Measurements from ENCODE around the gene JARID2. TPM values are rescaled to one million over a fixed set of nuclear protein-coding genes. Genes with fewer than 3 reads are reported as not detected.

JARID2 gene
- polyA plus RNA-seq, 1 experiment = 9.7 TPM

GRCh38 chr6:15553031-15553430 is 307.2 kb downstream of the JARID2 start:
- POLR2A ChIA-PET = no interaction called here
- CTCF ChIA-PET = interaction anchor here (0.5 to 1.2 kb wide), 2 partner anchors 856 to 1977 kb away, joined by 3 read pairs; no protein-coding TSS in a partner anchor
- H3K9me3 ChIP-seq (ENCODE audit: control insufficient read depth, insufficient read depth, low read length) = no peaks in the 10 kb centered on the region

GRCh38 chr6:15553736-15554294 is 307.9 kb downstream of the JARID2 start:
- no peak for TF ChIP-seq CTCF (IDR thresholded peaks at IDR 0.05; ENCODE audit: low read depth, low read length)
- Histone ChIP-seq H3K27ac (ENCODE audit: low read depth, low read length) (no peak overlapping the region), H3K9me3 (ENCODE audit: control insufficient read depth, insufficient read depth, low read length) (no peaks in the 10 kb centered on the region), H3K4me3 (ENCODE audit: low read depth, low read length) (no peak overlapping the region), H3K27me3 (ENCODE audit: control insufficient read depth, insufficient read depth, low read length) (no peaks in the 10 kb centered on the region)
- DNase-seq (ENCODE audit: low read depth, low spot score) = no peak
- ChIA-PET CTCF (no interaction called here), POLR2A (no interaction called here)

More at GRCh38 chr6:15553031-15553430, 307.2 kb downstream of the JARID2 start:
- Histone ChIP-seq H3K4me3 (ENCODE audit: low read depth, low read length) (no peak overlapping the region), H3K27ac (ENCODE audit: low read depth, low read length) (no peak overlapping the region), H3K27me3 (ENCODE audit: control insufficient read depth, insufficient read depth, low read length) (no peaks in the 10 kb centered on the region)
- no peak for DNase-seq (ENCODE audit: low read depth, low spot score)
- TF ChIP-seq CTCF (IDR thresholded peaks at IDR 0.05; ENCODE audit: low read depth, low read length) = no peak

GRCh38 chr6:15554728-15555100 is 308.8 kb downstream of the JARID2 start:
- TF ChIP-seq CTCF (IDR thresholded peaks at IDR 0.05; ENCODE audit: low read depth, low read length) = no peak
- H3K27ac ChIP-seq (ENCODE audit: low read depth, low read length) = no peak overlapping the region
- ChIA-PET CTCF (no interaction called here), POLR2A (interaction anchor here (0.6 kb wide), 1 partner anchor 574 kb away, joined by 4 read pairs; the partner anchor contains the start of gene MYLIP)
- no peaks in the 10 kb centered on the region for H3K27me3 ChIP-seq (ENCODE audit: control insufficient read depth, insufficient read depth, low read length)
- DNase-seq (ENCODE audit: low read depth, low spot score) = no peak
- no peak overlapping the region for H3K4me3 ChIP-seq (ENCODE audit: low read depth, low read length)
- no peaks in the 10 kb centered on the region for H3K9me3 ChIP-seq (ENCODE audit: control insufficient read depth, insufficient read depth, low read length)

- Histone ChIP-seq H3K4me3 (ENCODE audit: low read depth, low read length) (no peak overlapping the region), H3K9me3 (ENCODE audit: control insufficient read depth, insufficient read depth, low read length) (no peaks in the 10 kb centered on the region), H3K27ac (ENCODE audit: low read depth, low read length) (no peak overlapping the region), H3K27me3 (ENCODE audit: control insufficient read depth, insufficient read depth, low read length) (no peaks in the 10 kb centered on the region)
- no peak for DNase-seq (ENCODE audit: low read depth, low spot score)
- ChIA-PET POLR2A (no interaction called here), CTCF (no interaction called here)
- no peak for TF ChIP-seq CTCF (IDR thresholded peaks at IDR 0.05; ENCODE audit: low read depth, low read length)
Observed at GRCh38 chr6:15555101-15556038, 309.5 kb downstream of the JARID2 start.

GRCh38 chr6:15556711-15557110 is 310.8 kb downstream of the JARID2 start:
- ChIA-PET POLR2A (no interaction called here), CTCF (no interaction called here)
- H3K27me3 ChIP-seq (ENCODE audit: control insufficient read depth, insufficient read depth, low read length) = no peaks in the 10 kb centered on the region
- no peaks in the 10 kb centered on the region for H3K9me3 ChIP-seq (ENCODE audit: control insufficient read depth, insufficient read depth, low read length)
- no peak overlapping the region for H3K4me3 ChIP-seq (ENCODE audit: low read depth, low read length)
- no peak for TF ChIP-seq CTCF (IDR thresholded peaks at IDR 0.05; ENCODE audit: low read depth, low read length)
- no peak overlapping the region for H3K27ac ChIP-seq (ENCODE audit: low read depth, low read length)
- DNase-seq (ENCODE audit: low read depth, low spot score) = no peak
